ENCODE results near the gene WFDC5.
A peak's percentile ranks its signal among the peaks of the same experiment; 100 is the strongest.
"Not testable (repeated sequence)": the region's sequence is repeated elsewhere in the genome, so short reads cannot be mapped to it uniquely, and the experiment has no call there.

The WFDC5 gene, protein sequence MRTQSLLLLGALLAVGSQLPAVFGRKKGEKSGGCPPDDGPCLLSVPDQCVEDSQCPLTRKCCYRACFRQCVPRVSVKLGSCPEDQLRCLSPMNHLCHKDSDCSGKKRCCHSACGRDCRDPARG

GRCh38 chr20:45114465-45115385 is at the start of gene WFDC5:
TSS of gene WFDC5 (minus strand) at chr20:45115174. CDS start at chr20:45115083, 91 bp downstream.
- DNase-seq (ENCODE audit: low spot score), result no peak

GRCh38 chr20:45163083-45163803 is 48.3 kb upstream of the WFDC5 start:
- no peak for DNase-seq (ENCODE audit: low spot score)

- DNase-seq (ENCODE audit: low spot score), result no peak
These were observed 43.0 kb upstream of the WFDC5 start for GRCh38 chr20:45157962-45158361.

DNA sequence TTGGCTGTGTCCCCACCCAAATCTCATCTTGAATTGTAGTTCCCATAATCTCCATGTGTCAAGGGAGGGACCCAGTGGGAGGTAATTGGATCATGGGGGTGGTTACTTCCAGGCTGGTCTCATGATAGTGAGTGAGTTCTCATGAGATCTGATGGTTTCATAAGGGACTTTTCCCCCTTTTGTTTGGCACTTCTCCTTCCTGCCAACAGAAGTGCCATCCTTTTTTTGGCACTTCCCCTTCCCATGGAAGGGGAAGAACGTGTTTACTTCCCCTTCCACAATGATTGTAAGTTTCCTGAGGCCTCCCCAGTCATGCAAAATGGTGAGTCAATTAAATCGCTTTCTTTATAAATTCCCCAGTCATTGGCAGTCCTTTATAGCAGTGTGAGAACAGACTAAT is 41.7 kb upstream of the WFDC5 start:
- DNase-seq (ENCODE audit: low spot score), result no peak

- not testable (repeated sequence) for DNase-seq (ENCODE audit: low spot score)
These were observed 39.8 kb upstream of the WFDC5 start for GRCh38 chr20:45154794-45155193.

GRCh38 chr20:45154183-45154582 is 39.2 kb upstream of the WFDC5 start:
- no peak for DNase-seq (ENCODE audit: low spot score)

GRCh38 chr20:45153752-45154151 is 38.8 kb upstream of the WFDC5 start:
- no peak for DNase-seq (ENCODE audit: low spot score)

DNA sequence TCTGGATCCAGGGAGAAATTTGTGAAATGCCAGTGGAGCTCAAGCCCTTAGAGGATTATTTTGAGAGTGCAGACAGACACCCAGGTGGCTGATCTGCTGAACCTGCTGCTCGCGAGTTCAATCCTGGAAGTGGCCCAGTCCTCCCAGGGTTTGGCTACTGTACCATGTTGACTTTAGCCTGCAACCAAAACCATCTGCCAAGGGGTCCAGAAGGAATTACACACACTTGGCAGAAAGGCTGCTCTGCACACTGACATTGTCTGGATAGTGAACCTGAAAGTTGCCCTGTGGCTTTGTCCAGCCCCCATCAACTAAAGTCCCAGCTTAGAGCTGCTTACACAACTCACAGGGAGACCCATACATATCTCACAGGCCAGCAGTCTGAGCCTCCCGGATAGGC is 38.2 kb upstream of the WFDC5 start:
- no peak for DNase-seq (ENCODE audit: low spot score)

DNA sequence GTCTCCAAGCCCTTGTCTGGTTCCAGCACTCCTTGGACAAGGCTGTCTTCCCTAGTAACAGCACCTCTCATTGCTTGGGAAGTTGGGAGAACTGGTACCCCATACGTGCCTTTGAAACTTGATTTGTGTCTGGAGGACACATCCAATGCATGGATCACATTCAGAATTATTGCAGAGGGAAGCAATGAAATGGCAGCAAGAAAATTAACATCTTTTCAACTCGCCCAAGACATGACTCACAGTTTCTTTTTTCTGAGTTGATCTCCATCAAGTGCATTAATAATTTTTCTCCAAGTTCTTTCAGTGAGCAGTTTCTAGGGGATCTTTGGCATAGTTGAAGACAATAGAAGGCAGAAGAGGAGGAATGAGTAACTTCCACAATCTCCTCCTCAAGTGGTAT is 37.4 kb upstream of the WFDC5 start:
- DNase-seq (ENCODE audit: low spot score), result no peak

- no peak for DNase-seq (ENCODE audit: low spot score)
These were observed 34.1 kb upstream of the WFDC5 start for GRCh38 chr20:45149062-45149461.

GRCh38 chr20:45140836-45141235 is 25.9 kb upstream of the WFDC5 start:
- no peak for DNase-seq (ENCODE audit: low spot score)

DNA sequence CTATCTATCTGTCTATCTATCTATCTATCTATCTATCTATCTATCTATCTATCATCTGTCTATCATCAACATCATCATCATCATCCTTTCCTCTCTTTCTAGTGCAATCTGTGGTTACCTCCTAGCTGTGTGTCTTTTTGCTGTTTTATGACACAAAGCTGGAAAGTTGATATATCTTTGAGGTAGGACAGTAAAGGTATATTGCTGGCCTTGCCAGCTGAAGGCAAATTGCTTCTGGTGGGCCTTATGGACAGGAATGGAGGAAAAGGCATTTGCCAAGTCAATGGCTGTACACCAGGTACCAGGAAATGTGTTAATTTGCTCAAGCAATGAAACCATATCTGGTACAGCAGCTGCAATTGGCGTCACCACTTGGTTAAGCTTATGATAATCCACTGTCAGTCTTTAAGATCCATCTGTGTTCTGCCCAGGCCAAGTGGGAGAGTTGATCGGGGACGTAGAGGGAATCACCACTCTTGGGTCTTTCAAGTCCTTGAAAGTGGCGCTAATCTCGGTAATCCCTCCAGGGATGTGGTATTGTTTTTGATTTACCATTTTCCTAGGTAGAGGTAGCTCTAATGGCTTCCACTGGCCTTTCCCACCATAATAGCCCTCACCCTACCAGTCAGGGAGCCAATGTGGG is 24.9 kb upstream of the WFDC5 start:
- not testable (repeated sequence) for DNase-seq (ENCODE audit: low spot score)

DNA sequence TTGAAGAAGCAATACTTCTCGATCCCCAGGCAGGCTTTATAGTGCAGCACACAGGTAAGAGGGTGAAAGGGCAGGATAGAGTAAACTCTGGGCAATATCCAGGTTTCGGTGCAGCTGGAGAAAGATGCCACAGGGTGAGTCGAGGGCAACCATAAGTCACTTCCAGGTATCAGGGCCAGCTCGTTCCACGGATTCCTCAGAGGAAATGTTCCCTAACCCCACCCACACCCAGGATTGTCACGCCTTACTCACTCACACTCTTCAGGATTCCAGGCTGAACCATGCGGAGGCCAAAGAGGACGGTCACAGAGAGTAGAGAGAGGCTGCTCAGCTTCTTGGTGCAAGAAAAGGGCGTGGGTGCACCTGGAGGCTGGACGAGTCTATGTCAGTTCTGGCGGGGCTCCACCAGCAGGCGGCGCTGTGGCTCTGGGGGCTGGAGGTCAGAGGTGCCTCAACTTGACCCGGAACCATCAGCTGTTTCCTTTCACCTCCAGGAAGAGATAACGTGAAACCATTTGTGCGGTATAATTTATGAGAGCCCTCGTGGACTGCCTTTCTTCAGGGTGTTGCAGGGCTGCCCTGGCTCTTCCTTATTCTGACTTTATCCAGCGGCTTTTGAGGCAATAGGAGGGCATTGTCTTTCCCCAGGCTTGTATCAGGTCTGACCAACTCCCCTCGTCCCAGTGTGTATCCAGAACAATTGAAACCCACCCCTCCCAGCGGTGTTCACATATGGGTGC is 23.8 kb upstream of the WFDC5 start:
- DNase-seq (ENCODE audit: low spot score), result peak; percentile 3

DNA sequence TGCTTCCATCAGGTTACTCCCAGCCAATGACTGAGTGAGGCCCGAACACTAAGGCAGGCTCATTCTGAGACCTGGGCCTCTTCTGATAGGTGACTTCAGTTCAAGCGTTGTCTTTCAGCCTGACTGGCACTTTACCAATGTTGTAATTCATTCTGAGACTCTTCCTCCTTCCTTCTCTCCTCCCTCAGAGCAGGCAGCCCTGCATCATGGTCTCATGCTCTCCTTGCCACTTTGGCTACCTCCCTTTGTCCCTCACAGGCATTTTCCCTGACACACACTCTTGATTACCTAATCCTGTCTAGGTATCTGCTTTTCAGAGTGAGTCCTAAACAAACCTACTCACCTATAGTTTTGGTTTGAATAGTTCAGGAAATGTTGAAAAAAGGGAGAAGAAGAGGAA is 21.9 kb upstream of the WFDC5 start:
- no peak for DNase-seq (ENCODE audit: low spot score)

DNA sequence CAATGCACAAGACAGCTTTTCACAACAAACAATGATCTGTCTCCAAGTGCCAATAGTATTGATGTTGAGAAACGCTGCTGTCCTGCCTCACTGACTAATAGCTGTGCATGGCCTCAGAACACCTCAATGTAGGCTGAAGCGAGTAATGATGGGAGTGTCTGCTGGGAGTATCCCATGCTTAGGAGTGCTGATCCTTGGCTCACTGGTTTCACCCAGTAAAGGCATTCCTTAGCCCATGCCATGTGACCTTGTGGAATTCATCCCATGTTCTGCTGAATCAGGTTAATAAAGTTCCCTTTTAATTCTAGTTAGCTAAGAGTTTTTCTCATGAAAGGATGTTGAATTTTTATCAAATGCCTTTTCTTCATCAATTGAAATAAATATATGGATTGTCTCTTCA is 13.1 kb upstream of the WFDC5 start:
- DNase-seq (ENCODE audit: low spot score), result no peak

GRCh38 chr20:45124365-45124764 is 9.4 kb upstream of the WFDC5 start, which contains the start of gene WFDC12:
TSS of gene WFDC12 (minus strand) at chr20:45124465. CDS start at chr20:45124447, 18 bp downstream.
- DNase-seq (ENCODE audit: low spot score), result no peak

- DNase-seq (ENCODE audit: low spot score), result no peak
These were observed 6.4 kb upstream of the WFDC5 start for GRCh38 chr20:45121388-45121787.

- DNase-seq (ENCODE audit: low spot score), result no peak
These were observed 4.7 kb upstream of the WFDC5 start for GRCh38 chr20:45119556-45120266.

GRCh38 chr20:45118028-45118427 is 3.1 kb upstream of the WFDC5 start:
- no peak for DNase-seq (ENCODE audit: low spot score)

DNA sequence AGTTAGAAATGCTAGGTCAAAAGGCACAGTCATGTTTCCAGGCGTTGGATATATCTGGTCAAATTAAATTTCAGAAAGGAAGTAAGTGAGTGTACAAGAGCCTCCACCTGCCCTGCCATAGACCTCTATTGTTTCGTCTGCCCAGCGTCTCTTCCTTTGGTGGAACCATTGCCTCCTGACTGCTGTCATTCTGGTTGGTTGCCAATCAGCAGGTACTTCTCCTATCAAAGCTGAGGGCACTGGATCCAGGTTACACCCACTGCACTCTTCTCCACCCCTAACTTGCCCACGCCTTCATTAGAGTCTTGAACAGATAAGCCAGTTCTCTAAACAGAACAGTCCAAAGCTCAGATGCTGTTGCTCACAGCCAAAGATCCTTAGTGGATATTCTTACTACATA is 2.6 kb upstream of the WFDC5 start:
- no peak for DNase-seq (ENCODE audit: low spot score)

- no peak for DNase-seq (ENCODE audit: low spot score)
These were observed 855 bp upstream of the WFDC5 start for GRCh38 chr20:45115829-45116228.

Measured in cerebellar cortex (tissue), 1 donor.